H1 (cell line): ENCODE results near the gene IDE. TPM values are rescaled to one million over a fixed set of nuclear protein-coding genes. Genes with fewer than 3 reads are reported as not detected.

ENCODE experiments used
- CTCF ChIA-PET: fragments of 300-600 bp; sonication (Branson Sonifier 250); formaldehyde crosslinking; loops from one replicate; lab custom pipeline; 2021; ENCODE audit not compliant: partially characterized antibody; lab: Charles Lee
- POLR2A ChIA-PET: fragments of 300-600 bp; sonication (Branson Sonifier 250); formaldehyde crosslinking; loops from one replicate; lab custom pipeline; 2021; ENCODE audit warnings: inconsistent platforms; ENCODE audit not compliant: partially characterized antibody; lab: Charles Lee
- DNase-seq, 2 experiments: peaks; one replicate each; pipeline versions ENCODE4 v3.0.0 to v3.0.0-alpha.2; 2010 to 2022; ENCODE audit warnings: low spot score in 2 of 2, low read depth in 1 of 2, mixed read lengths in 1 of 2
- FAIRE-seq: peaks from 2 replicates; lab custom pipeline; 2011; peaks lifted over from hg19 to GRCh38; lab: Jason Lieb, UNC
- H2AFZ ChIP-seq: 2 replicates; pipeline ENCODE4 v1.8.1; 2012; ENCODE audit warnings: low read length, inconsistent platforms
- H2AK5ac ChIP-seq: 2 replicates; pipeline ENCODE4 v1.6.1; 2013; ENCODE audit warnings: low read depth, low read length
- H2BK120ac ChIP-seq: replicated peaks from 2 replicates; pipeline ENCODE3; 2013; ENCODE audit warnings: low read depth, low read length, inconsistent platforms
- H2BK12ac ChIP-seq: 2 replicates; pipeline ENCODE4 v1.6.1; 2013; ENCODE audit warnings: low read depth, low read length
- H2BK15ac ChIP-seq: 2 replicates; pipeline ENCODE4 v1.6.1; 2013; ENCODE audit warnings: low read length
- H2BK20ac ChIP-seq: 2 replicates; pipeline ENCODE4 v1.6.1; 2013; ENCODE audit warnings: low read length
- H2BK5ac ChIP-seq: 2 replicates; pipeline ENCODE4 v1.6.1; 2013; ENCODE audit warnings: low read depth, low read length
- H3K14ac ChIP-seq: 2 replicates; pipeline ENCODE4 v1.6.1; 2013; ENCODE audit warnings: inconsistent platforms; ENCODE audit not compliant: insufficient read length
- H3K18ac ChIP-seq: 2 replicates; pipeline ENCODE4 v1.6.1; 2013; ENCODE audit warnings: low read length; ENCODE audit errors: extremely low read depth
- H3K23ac ChIP-seq: 2 replicates; pipeline ENCODE4 v1.6.1; 2013; ENCODE audit warnings: inconsistent platforms; ENCODE audit not compliant: insufficient read length
- H3K23me2 ChIP-seq: 2 replicates; pipeline ENCODE4 v1.6.1; 2013; ENCODE audit warnings: low read depth, low read length
- H3K27ac ChIP-seq: 2 replicates; pipeline ENCODE4 v1.6.1; 2011; ENCODE audit warnings: low read depth, low read length, inconsistent platforms
- H3K27me3 ChIP-seq, 4 experiments: replicated peaks in 1 of 4; 1 replicate in 1 of 4; 2 replicates in 3 of 4; pipeline versions ENCODE4 v1.6.1 to v1.8.1; 2011 to 2013; ENCODE audit warnings: low read length in 3 of 4, mild to moderate bottlenecking in 3 of 4, inconsistent platforms in 2 of 4, mixed read lengths in 2 of 4, moderate library complexity in 1 of 4; ENCODE audit not compliant: control insufficient read depth in 3 of 4, insufficient read depth in 3 of 4; ENCODE audit errors: extremely low read depth in 1 of 4
- H3K36me3 ChIP-seq, 4 experiments: 2 replicates each; pipeline versions ENCODE4 v1.6.1 to v1.8.1; 2011 to 2013; ENCODE audit warnings: mild to moderate bottlenecking in 4 of 4, low read length in 3 of 4, moderate library complexity in 2 of 4, control low read depth in 1 of 4, inconsistent platforms in 1 of 4; ENCODE audit not compliant: insufficient read depth in 4 of 4, control insufficient read depth in 2 of 4
- H3K4ac ChIP-seq: replicated peaks from 2 replicates; pipeline ENCODE3; 2013; ENCODE audit warnings: low read length, low read depth, mixed read lengths, inconsistent platforms; ENCODE audit not compliant: insufficient read length
- H3K4me1 ChIP-seq, 4 experiments: replicated peaks in 1 of 4; 1 replicate in 1 of 4; 2 replicates in 3 of 4; pipeline versions ENCODE4 v1.6.1 to v1.8.1; 2011 to 2013; ENCODE audit warnings: low read length in 3 of 4, inconsistent platforms in 2 of 4, mixed read lengths in 1 of 4; ENCODE audit not compliant: insufficient read depth in 4 of 4, control insufficient read depth in 3 of 4
- H3K4me2 ChIP-seq, 2 experiments: 2 replicates each; pipeline versions ENCODE4 v1.6.1 to v1.8.1; 2011 to 2013; ENCODE audit warnings: low read depth in 2 of 2, low read length in 2 of 2, control low read depth in 1 of 2, inconsistent platforms in 1 of 2, mild to moderate bottlenecking in 1 of 2; ENCODE audit not compliant: insufficient read depth in 1 of 2
- H3K4me3 ChIP-seq, 4 experiments: fragments of 200-600, 300-600 bp in 1 of 4; sonication (generic), shearing (Covaris generic), sonication (Bioruptor Twin) in 1 of 4; 2 replicates each; pipeline versions ENCODE4 v1.5.1 to v1.8.1; 2011 to 2016; ENCODE audit warnings: low read length in 4 of 4, low read depth in 3 of 4, control low read depth in 2 of 4, inconsistent platforms in 2 of 4, mild to moderate bottlenecking in 2 of 4, mixed read lengths in 1 of 4, moderate library complexity in 1 of 4; ENCODE audit not compliant: insufficient read depth in 2 of 4; ENCODE audit errors: extremely low read depth in 1 of 4
- H3K56ac ChIP-seq: replicated peaks from 2 replicates; pipeline ENCODE3; 2013; ENCODE audit warnings: low read depth, mild to moderate bottlenecking, mixed read lengths, low read length, inconsistent platforms; ENCODE audit not compliant: insufficient read length
- H3K79me1 ChIP-seq: 2 replicates; pipeline ENCODE4 v1.6.1; 2013; ENCODE audit warnings: low read depth, low read length, control low read depth
- H3K79me2 ChIP-seq, 2 experiments: 2 replicates each; pipeline versions ENCODE4 v1.6.1 to v1.8.1; 2012 to 2013; ENCODE audit warnings: low read length in 2 of 2, mild to moderate bottlenecking in 2 of 2, inconsistent platforms in 1 of 2; ENCODE audit not compliant: insufficient read depth in 2 of 2, control insufficient read depth in 1 of 2
- H3K9ac ChIP-seq, 4 experiments: replicated peaks in 1 of 4; 1 replicate in 1 of 4; 2 replicates in 3 of 4; pipeline versions ENCODE4 v1.6.1 to v1.8.1; 2011 to 2013; ENCODE audit warnings: low read depth in 3 of 4, low read length in 3 of 4, control low read depth in 2 of 4, mild to moderate bottlenecking in 2 of 4, moderate library complexity in 2 of 4, inconsistent platforms in 1 of 4; ENCODE audit errors: extremely low read depth in 1 of 4
- H3K9me3 ChIP-seq, 2 experiments: 2 replicates each; pipeline versions ENCODE4 v1.6.1 to v1.8.1; 2012 to 2013; ENCODE audit warnings: mild to moderate bottlenecking in 2 of 2, moderate library complexity in 2 of 2, control low read depth in 1 of 2, inconsistent platforms in 1 of 2, low read depth in 1 of 2, low read length in 1 of 2, mixed read lengths in 1 of 2; ENCODE audit not compliant: insufficient read depth in 2 of 2
- H4K20me1 ChIP-seq, 2 experiments: replicated peaks in 1 of 2; 2 replicates each; pipeline versions ENCODE3 to v1.8.1; 2011 to 2013; ENCODE audit warnings: inconsistent platforms in 2 of 2, low read length in 2 of 2, mild to moderate bottlenecking in 1 of 2; ENCODE audit not compliant: insufficient read depth in 2 of 2, control insufficient read depth in 1 of 2
- H4K5ac ChIP-seq: 2 replicates; pipeline ENCODE4 v1.6.1; 2013; ENCODE audit warnings: low read length, low read depth, mixed read lengths, inconsistent platforms; ENCODE audit not compliant: insufficient read length
- H4K8ac ChIP-seq: 2 replicates; pipeline ENCODE4 v1.8.0; 2013; ENCODE audit warnings: mild to moderate bottlenecking, moderate library complexity, low read length, inconsistent platforms; ENCODE audit not compliant: insufficient read depth; ENCODE audit errors: extremely low read depth
- H4K91ac ChIP-seq: replicated peaks from 2 replicates; pipeline ENCODE3; 2013; ENCODE audit warnings: low read length, mixed read lengths, inconsistent platforms; ENCODE audit not compliant: insufficient read length
- EGR1 ChIP-seq: IDR thresholded peaks from 2 replicates; pipeline ENCODE4 v1.6.1; 2011; ENCODE audit warnings: low read depth, low read length, borderline replicate concordance
- POLR2AphosphoS5 ChIP-seq: IDR thresholded peaks from 2 replicates; pipeline ENCODE4 v1.6.1; 2011; ENCODE audit warnings: low read depth, low read length
- POU5F1 ChIP-seq: IDR thresholded peaks from 2 replicates; pipeline ENCODE4 v1.6.1; 2011; ENCODE audit warnings: low read depth, mild to moderate bottlenecking, low read length, moderate library complexity
- RAD21 ChIP-seq, 2 experiments: IDR thresholded peaks in 1 of 2; conservative IDR thresholded peaks in 1 of 2; 2 replicates each; pipeline ENCODE4 v1.6.1; 2011; ENCODE audit warnings: low read depth in 2 of 2, low read length in 2 of 2, improper control_type of control experiment in 1 of 2, inconsistent platforms in 1 of 2, mild to moderate bottlenecking in 1 of 2, moderate library complexity in 1 of 2
- SP4 ChIP-seq: IDR thresholded peaks from 2 replicates; pipeline ENCODE4 v1.6.1; 2012; ENCODE audit warnings: low read length, inconsistent platforms
- WGBS, 2 experiments: shearing (Covaris generic) in 1 of 2; methylation state at CpG; one replicate each; pipeline versions ENCODE4 v1.1.6 to v1.1.7; 2013 to 2015; ENCODE audit warnings: low lambda C conversion rate in 2 of 2, mixed read lengths in 2 of 2, inconsistent platforms in 1 of 2, low coverage in 1 of 2, missing lambda C conversion rate in 1 of 2; ENCODE audit not compliant: insufficient replicate concordance in 2 of 2, insufficient coverage in 1 of 2, insufficient read length in 1 of 2; ENCODE audit errors: extremely low coverage in 1 of 2, missing lambda C conversion rate in 1 of 2; 5-methylcytosine and 5-hydroxymethylcytosine counted together
- polyA plus RNA-seq, 7 experiments: library from polyadenylated mRNA; depleted of rRNA in 3 of 7; stranded (reverse) in 5 of 7; unstranded in 2 of 7; fragments of >200 nt in 5 of 7; fragments of 200-250 nt in 2 of 7; gene quantifications; 1 replicate in 5 of 7; 2 replicates in 1 of 7; 4 replicates in 1 of 7; pipeline versions ENCODE4 v1.2.1 to v1.2.3, GENCODE V29; 2011 to 2013; ENCODE audit warnings: missing spikeins in 2 of 7, mixed read lengths in 2 of 7
- total RNA-seq: library from RNA; stranded (reverse); fragmentation: NEBNext Ultra II Directional; extraction: Animal tissue kit (Norgen Biotek cat#: 25700); gene quantifications from 2 replicates; pipeline ENCODE4 v1.2.1, GENCODE V29; 2021

IDE gene
- total and polyA plus RNA-seq, 2 of the 8 experiments (the other 6 are each of a cell fraction or from before 2014, with no cell fraction given), result 12.7 to 52.7 TPM

DNA sequence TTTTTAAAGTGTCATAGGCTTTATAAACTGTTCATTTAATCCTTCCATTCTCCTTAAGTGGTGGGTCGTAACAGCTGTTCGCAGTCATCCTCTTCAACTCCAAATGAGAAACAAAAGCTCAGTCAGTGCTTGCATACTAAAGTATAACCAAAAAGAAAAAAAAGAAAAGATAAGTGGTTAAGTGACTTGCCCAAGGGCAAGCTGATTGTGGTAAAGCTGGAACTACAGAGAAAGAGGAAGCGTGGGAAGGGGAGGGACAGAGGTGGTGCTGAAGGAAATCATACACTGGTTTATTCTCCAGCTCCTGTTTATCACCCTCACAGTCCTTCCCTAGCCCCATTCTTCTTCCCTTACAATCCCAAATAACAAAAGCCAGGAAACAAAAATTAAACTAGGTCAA is 29.6 kb downstream of the IDE start:
- no peak overlapping the region for H3K14ac ChIP-seq
- no peak overlapping the region for H2BK12ac ChIP-seq
- no peaks in the 10 kb centered on the region for H3K27me3 ChIP-seq
- no peaks in the 10 kb centered on the region for H3K9me3 ChIP-seq
- H3K79me1 ChIP-seq, result no peaks in the 10 kb centered on the region; the same call in 1 of the 2 replicates
- no peak overlapping the region for H2BK5ac ChIP-seq
- H3K4me1 ChIP-seq, result peaks cover 0 to 5% (median 1%) of the 10 kb centered on the region in 4 experiments; a peak in 3 of 7 replicates
- H3K23ac ChIP-seq, result no peak overlapping the region
- FAIRE-seq, result no peak
- H3K4me3 ChIP-seq, result no peak overlapping the region
- peaks cover 3 to 52% of the 10 kb centered on the region in 2 experiments; a peak in 3 of 4 replicates for H3K79me2 ChIP-seq
- no peak overlapping the region for H4K5ac ChIP-seq
- no peak overlapping the region for H4K91ac ChIP-seq
- no peak for TF ChIP-seq SP4
- TF ChIP-seq RAD21 (IDR thresholded peaks at IDR 0.05 in 1 of 2, conservative IDR thresholded peaks at IDR 0.05 in 1 of 2; ENCODE audit: low read depth in 2 of 2, low read length in 2 of 2), result no peak
- no peak for TF ChIP-seq EGR1
- no peak for TF ChIP-seq POU5F1
- TF ChIP-seq POLR2AphosphoS5, result no peak
- H3K36me3 ChIP-seq, result no peaks in the 10 kb centered on the region
- no peak overlapping the region for H2AK5ac ChIP-seq
- H3K4ac ChIP-seq, result no peak overlapping the region
- peaks cover 0 to 2% of the 10 kb centered on the region in 2 experiments for H4K20me1 ChIP-seq
- H3K27ac ChIP-seq, result no peak overlapping the region
- H2BK20ac ChIP-seq, result no peak overlapping the region
- H3K18ac ChIP-seq, result no peak overlapping the region
- H2BK120ac ChIP-seq, result no peak overlapping the region
- H4K8ac ChIP-seq, result no peak overlapping the region
- 62% methylated on average over 3 of the region's 3 CpGs; no CpG with 5 or more reads in 1 of the 2 experiments for WGBS, 2 experiments
- ChIA-PET CTCF (interaction anchor here (0.5 to 1.8 kb wide), 6 partner anchors 19 to 288 kb away, joined by 3 to 8 read pairs (median 4); partner anchors contain the start of gene IDE), POLR2A (interaction anchor here (0.8 to 1.6 kb wide), 4 partner anchors 17 to 47 kb away, joined by 3 to 5 read pairs (median 3); partner anchors contain the start of gene IDE)
- no peak overlapping the region for H2AFZ ChIP-seq
- DNase-seq, result no peak
- no peak overlapping the region for H3K4me2 ChIP-seq
- H3K56ac ChIP-seq, result no peak overlapping the region
- H3K9ac ChIP-seq, result no peak overlapping the region
- no peak overlapping the region for H2BK15ac ChIP-seq
- no peaks in the 10 kb centered on the region for H3K23me2 ChIP-seq
